OCI-LY7 (cell line): Measurements from ENCODE around the gene MPLKIP. TPM values are rescaled to one million over a fixed set of nuclear protein-coding genes. Genes with fewer than 3 reads are reported as not detected.
"Not testable (repeated sequence)": the region's sequence is repeated elsewhere in the genome, so short reads cannot be mapped to it uniquely, and the experiment has no call there.

Experiments used
- BruUV-seq: library from RNA; stranded (reverse); fragments of 400-500 nt; replicated peaks from 2 replicates; lab custom pipeline; 2021; lab: Mats Ljungman, UMichigan
- CTCF ChIA-PET: fragments of 300-600 bp; sonication (Branson Sonifier 250); formaldehyde crosslinking; loops from one replicate; lab custom pipeline; 2022; ENCODE audit warnings: antibody characterized with exemption; ENCODE audit not compliant: unreplicated experiment; lab: Charles Lee
- POLR2A ChIA-PET: fragments of 300-600 bp; sonication (Branson Sonifier 250); formaldehyde crosslinking; loops from one replicate; lab custom pipeline; 2022; ENCODE audit warnings: antibody characterized with exemption; lab: Charles Lee
- DNase-seq: peaks from one replicate; pipeline ENCODE4 v3.0.0-alpha.2; 2015; ENCODE audit warnings: low spot score
- H2AFZ ChIP-seq: fragments of 200-600 bp; sonication (generic), shearing (Covaris generic); 2 replicates; pipeline ENCODE4 v1.6.1; 2014; ENCODE audit warnings: mild to moderate bottlenecking, antibody characterized with exemption, low read length, moderate library complexity
- H3K27ac ChIP-seq: fragments of 200-600 bp; sonication (generic); 2 replicates; pipeline ENCODE4 v1.5.1; 2014; ENCODE audit warnings: mixed run types, low read depth, mild to moderate bottlenecking, moderate library complexity, low read length, inconsistent platforms; ENCODE audit not compliant: poor library complexity, severe bottlenecking
- H3K36me3 ChIP-seq: fragments of 200-600 bp; sonication (generic); 2 replicates; pipeline ENCODE4 v1.6.1; 2014; ENCODE audit warnings: mild to moderate bottlenecking, antibody characterized with exemption, low read length, moderate library complexity, mixed read lengths; ENCODE audit not compliant: insufficient read depth
- H3K4me1 ChIP-seq: fragments of 200-600 bp; sonication (generic); 2 replicates; pipeline ENCODE4 v1.5.1; 2014; ENCODE audit warnings: mild to moderate bottlenecking, low read length; ENCODE audit not compliant: insufficient read depth, poor library complexity, severe bottlenecking
- H3K4me2 ChIP-seq: fragments of 200-600 bp; sonication (generic); 2 replicates; pipeline ENCODE4 v1.6.1; 2014; ENCODE audit warnings: mild to moderate bottlenecking, low read length
- H3K4me3 ChIP-seq: fragments of 200-600 bp; sonication (generic); 2 replicates; pipeline ENCODE4 v1.5.1; 2014; ENCODE audit warnings: mild to moderate bottlenecking, low read depth, low read length; ENCODE audit not compliant: poor library complexity, severe bottlenecking
- H3K79me2 ChIP-seq: fragments of 200-600 bp; sonication (generic); 2 replicates; pipeline ENCODE4 v1.6.1; 2016; ENCODE audit warnings: low read depth, mild to moderate bottlenecking, low read length, moderate library complexity, mixed read lengths; ENCODE audit not compliant: insufficient read depth
- H3K9me2 ChIP-seq: fragments of 200-600 bp; sonication (generic); 2 replicates; pipeline ENCODE4 v1.6.1; 2016; ENCODE audit warnings: mild to moderate bottlenecking, low read length, mixed read lengths; ENCODE audit not compliant: insufficient read depth
- H3K9me3 ChIP-seq: fragments of 200-600 bp; sonication (generic); 2 replicates; pipeline ENCODE4 v1.6.1; 2014; ENCODE audit warnings: mild to moderate bottlenecking, mixed run types, low read length, mixed read lengths
- H4K20me1 ChIP-seq: fragments of 200-600 bp; sonication (generic); 2 replicates; pipeline ENCODE4 v1.6.1; 2014; ENCODE audit warnings: mild to moderate bottlenecking, antibody characterized with exemption, low read length, moderate library complexity, mixed read lengths; ENCODE audit not compliant: insufficient read depth
- EZH2phosphoT487 ChIP-seq: fragments of 200-600 bp; sonication (generic); IDR thresholded peaks from 2 replicates; pipeline ENCODE4 v1.6.1; 2018; ENCODE audit warnings: low read depth, borderline replicate concordance, mild to moderate bottlenecking, mixed run types, antibody characterized with exemption, low read length, moderate library complexity, mixed read lengths
- intact Hi-C: fragments of 100-400 bp; cut with micrococcal nuclease; formaldehyde crosslinking; loops from one replicate; pipeline ENCODE4 v1.10.0; 2022; ENCODE audit not compliant: unreplicated experiment
- total RNA-seq, 2 experiments: library from RNA; depleted of rRNA in 1 of 2; stranded (reverse); fragments of >200 nt in 1 of 2; shearing (Covaris generic) in 1 of 2; gene quantifications; 2 replicates each; pipeline ENCODE4 v1.2.3, GENCODE V29; 2014 to 2022
- TF ChIP-seq, protein P1 (sequence below): fragments of 200-600 bp; sonication (generic); conservative IDR thresholded peaks from 2 replicates; pipeline ENCODE4 v1.5.1; 2014; ENCODE audit warnings: mild to moderate bottlenecking, antibody characterized with exemption, low read length, moderate library complexity, mixed read lengths

The MPLKIP gene
- total RNA-seq, 2 experiments from 2014 or later = 44.1 to 46.3 TPM

DNA sequence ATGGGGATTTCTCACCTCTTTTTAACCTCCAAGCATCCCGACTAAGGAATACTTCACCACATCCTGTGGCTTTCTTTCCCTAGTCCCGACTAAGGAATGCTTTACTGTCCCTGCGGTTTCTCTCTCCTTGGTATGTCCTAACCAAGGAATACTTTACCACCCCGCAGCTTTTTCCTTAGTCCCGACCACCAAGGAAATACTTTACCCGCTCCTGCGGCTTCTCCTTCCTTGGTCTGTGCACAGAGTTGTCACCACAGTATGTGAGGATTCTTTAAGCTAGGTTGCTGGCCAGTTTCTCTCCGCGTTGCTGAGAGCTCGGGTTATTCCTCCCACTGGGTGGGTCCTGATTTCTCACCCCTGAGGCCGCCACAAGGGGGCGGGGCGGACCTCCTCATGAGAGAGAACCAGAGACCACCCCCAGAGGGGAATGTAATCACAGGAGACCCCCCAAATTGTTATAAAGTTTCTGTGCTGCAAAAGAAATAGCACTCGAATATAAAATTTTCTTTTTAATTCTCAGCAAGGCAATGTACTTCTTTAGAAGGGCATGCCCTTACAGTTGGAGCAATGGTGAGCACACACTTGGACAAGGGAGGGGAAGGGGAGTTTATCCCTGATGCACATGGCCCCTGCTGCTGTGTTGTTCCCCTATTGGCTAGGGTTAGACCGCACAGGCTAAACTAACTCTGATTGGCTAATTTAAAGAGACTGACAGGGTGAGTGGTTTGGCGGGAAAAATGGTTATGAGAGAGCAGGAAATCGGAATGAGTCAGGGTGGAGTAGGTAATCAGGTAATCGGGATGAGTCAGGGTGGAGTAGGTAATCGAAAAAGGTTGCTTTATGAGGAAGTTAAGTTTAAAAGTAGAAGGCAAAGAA, 13.2 kb upstream of the MPLKIP start:
- DNase-seq = no peak
- Histone ChIP-seq H3K27ac (no peak overlapping the region), H4K20me1 (no peaks in the 10 kb centered on the region), H3K9me2 (no peaks in the 10 kb centered on the region), H3K4me3 (no peak overlapping the region), H3K4me1 (no peaks in the 10 kb centered on the region), H2AFZ (no peak overlapping the region), H3K36me3 (no peaks in the 10 kb centered on the region), H3K9me3 (no peaks in the 10 kb centered on the region), H3K4me2 (no peak overlapping the region), H3K79me2 (no peaks in the 10 kb centered on the region)
- ChIA-PET POLR2A (no interaction called here), CTCF (no interaction called here)
- no TSS peak for BruUV-seq
- TF ChIP-seq EZH2phosphoT487 = no peak
- TF ChIP-seq, protein P1, sequence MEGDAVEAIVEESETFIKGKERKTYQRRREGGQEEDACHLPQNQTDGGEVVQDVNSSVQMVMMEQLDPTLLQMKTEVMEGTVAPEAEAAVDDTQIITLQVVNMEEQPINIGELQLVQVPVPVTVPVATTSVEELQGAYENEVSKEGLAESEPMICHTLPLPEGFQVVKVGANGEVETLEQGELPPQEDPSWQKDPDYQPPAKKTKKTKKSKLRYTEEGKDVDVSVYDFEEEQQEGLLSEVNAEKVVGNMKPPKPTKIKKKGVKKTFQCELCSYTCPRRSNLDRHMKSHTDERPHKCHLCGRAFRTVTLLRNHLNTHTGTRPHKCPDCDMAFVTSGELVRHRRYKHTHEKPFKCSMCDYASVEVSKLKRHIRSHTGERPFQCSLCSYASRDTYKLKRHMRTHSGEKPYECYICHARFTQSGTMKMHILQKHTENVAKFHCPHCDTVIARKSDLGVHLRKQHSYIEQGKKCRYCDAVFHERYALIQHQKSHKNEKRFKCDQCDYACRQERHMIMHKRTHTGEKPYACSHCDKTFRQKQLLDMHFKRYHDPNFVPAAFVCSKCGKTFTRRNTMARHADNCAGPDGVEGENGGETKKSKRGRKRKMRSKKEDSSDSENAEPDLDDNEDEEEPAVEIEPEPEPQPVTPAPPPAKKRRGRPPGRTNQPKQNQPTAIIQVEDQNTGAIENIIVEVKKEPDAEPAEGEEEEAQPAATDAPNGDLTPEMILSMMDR = peak; percentile 44; the same call in 1 of the 2 replicates
- intact Hi-C loops = no loop called here

GRCh38 chr7:40145596-40146130, 11.2 kb upstream of the MPLKIP start:
- DNase-seq, CTCF ChIA-PET, H4K20me1 ChIP-seq, H2AFZ ChIP-seq, H3K4me1 ChIP-seq, H3K9me3 ChIP-seq, H3K36me3 ChIP-seq, POLR2A ChIA-PET, H3K79me2 ChIP-seq, BruUV-seq, H3K4me3 ChIP-seq, H3K4me2 ChIP-seq, H3K9me2 ChIP-seq, H3K27ac ChIP-seq, intact Hi-C loops: not testable (repeated sequence)

DNA sequence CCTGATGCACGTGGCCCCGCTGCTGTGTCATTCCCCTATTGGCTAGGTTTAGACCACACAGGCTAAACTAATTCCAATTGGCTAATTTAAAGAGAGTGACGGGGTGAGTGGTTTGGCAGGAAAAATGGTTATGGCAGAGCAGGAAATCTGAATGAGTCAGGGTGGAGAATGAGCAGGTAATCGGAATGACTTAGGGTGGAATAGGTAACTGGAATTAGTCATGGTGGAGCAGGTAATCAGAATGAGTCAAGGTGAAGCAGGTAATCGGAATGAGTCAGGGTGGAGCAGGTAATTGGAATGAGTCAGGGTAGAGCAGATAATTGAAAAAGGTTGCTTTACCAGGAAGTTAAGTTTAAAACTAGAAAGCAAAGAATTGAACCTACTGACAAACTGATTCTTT, 7.5 kb upstream of the MPLKIP start:
- intact Hi-C loops, BruUV-seq, H3K4me2 ChIP-seq, H3K9me3 ChIP-seq, DNase-seq, H4K20me1 ChIP-seq, H3K27ac ChIP-seq, H3K4me1 ChIP-seq, H2AFZ ChIP-seq, POLR2A ChIA-PET, H3K9me2 ChIP-seq, H3K79me2 ChIP-seq, H3K4me3 ChIP-seq, CTCF ChIA-PET, H3K36me3 ChIP-seq: not testable (repeated sequence)

GRCh38 chr7:40139891-40140290, 5.5 kb upstream of the MPLKIP start:
- BruUV-seq, H3K4me2 ChIP-seq, H4K20me1 ChIP-seq, H3K9me3 ChIP-seq, H3K9me2 ChIP-seq, H3K4me1 ChIP-seq, H3K27ac ChIP-seq, DNase-seq, intact Hi-C loops, CTCF ChIA-PET, H3K36me3 ChIP-seq, H3K79me2 ChIP-seq, H2AFZ ChIP-seq, H3K4me3 ChIP-seq, POLR2A ChIA-PET: not testable (repeated sequence)
